HG03457 (cell line): ENCODE results near the gene ZNF594.
"Not testable (repeated sequence)": the region's sequence is repeated elsewhere in the genome, so short reads cannot be mapped to it uniquely, and the experiment has no call there.

Experiments
- ATAC-seq: cut with Tn5 transposase; IDR thresholded peaks from one replicate; pipeline ENCODE4 v1.9.1; 2021; ENCODE audit warnings: moderate number of reproducible peaks; ENCODE audit not compliant: unreplicated experiment

The ZNF594 gene

GRCh38 chr17:5137511-5138197 is 54.0 kb downstream of the ZNF594 start:
- ATAC-seq: not testable (repeated sequence)

DNA sequence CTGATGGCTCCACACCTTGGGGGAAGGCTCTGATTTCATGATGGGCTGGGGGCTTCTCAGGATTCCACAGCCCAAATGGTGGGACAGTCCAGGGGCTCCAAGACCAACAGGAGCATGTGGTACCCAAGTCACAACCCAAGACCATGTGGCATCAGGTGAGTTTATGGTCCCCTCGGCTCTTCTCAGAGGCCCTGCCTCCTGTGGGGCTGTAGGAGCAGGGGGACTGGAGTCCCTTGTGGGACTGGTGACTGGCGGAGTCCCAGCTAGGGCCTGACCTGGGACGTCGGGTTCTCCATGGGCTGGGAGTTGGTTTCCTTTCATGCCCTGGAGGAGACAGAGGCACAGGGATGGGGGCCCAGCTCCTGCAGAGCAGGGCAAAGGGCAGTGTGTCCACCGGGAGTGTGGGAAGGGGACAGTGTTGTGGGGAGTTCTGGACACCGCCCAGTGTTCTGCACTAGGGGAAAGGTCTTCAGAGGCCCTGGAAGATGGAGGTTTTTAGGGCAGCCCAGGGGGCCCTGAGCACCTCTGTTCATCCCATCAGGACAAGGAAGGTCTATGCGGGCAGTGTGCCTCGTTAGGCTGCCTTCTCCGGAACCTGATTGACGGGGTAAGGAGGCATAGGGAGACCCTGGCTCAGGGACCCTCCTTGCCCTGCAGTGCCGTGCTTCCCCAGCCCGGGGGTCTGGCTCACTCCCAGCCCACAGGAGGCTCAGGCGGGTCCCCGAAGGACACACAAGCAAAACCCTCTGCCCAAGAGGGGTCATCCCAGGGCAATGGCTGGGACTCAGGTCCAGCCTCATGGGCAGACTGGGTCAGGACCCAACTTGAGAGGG is 54.9 kb downstream of the ZNF594 start:
- not testable (repeated sequence) for ATAC-seq

- ATAC-seq: no peak
These were observed 55.7 kb downstream of the ZNF594 start for GRCh38 chr17:5135726-5136579.

DNA sequence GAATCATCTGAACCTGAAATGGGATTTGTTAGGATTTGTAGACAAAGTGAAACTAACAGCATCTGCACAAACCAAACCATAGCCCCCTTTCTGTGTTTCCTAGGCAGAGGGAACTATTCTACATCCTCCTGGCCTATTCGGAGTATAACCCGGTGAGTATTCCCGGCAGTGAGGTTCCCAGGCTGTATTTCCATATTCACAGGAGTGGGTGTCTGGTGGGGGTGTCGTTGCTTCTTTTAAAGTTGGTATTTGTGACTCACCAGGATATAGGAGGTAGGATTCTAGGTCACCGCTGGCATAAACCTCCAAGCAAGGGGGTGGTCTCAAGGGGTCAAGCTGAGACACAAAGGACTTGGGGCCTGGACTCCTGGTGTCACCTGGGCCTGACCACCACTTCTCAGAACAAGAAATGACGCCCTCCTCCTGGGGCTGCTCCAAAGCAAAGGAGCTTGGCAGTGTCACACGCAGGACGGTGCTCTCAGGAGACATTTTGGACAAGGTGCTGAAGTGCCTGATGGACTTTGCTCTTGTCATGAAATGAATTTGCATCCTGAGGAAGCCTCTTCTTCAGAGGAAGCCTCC is 56.4 kb downstream of the ZNF594 start:
- ATAC-seq: not testable (repeated sequence)

- ATAC-seq: not testable (repeated sequence)
These were observed 57.1 kb downstream of the ZNF594 start for GRCh38 chr17:5134571-5134970.

GRCh38 chr17:5133961-5134360 is 57.7 kb downstream of the ZNF594 start:
- not testable (repeated sequence) for ATAC-seq

DNA sequence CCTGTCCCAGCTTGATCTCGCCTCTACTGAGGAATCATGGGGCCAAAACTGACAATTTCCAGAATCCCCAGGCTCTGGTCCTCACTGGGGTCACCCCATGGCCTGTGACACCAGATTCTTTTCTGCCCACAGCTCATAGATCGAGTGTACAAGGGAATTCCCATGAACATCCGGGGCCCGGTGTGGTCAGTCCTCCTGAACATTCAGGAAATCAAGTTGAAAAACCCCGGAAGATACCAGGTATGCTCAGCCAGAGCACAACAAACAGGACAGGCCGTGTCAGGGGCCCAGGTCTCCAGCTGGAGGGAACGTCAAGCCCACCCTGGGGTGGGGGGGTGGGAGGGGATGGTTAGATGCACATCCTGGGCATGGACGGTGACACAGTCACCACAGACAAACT is 58.4 kb downstream of the ZNF594 start:
- no peak for ATAC-seq

- ATAC-seq: not testable (repeated sequence)
These were observed 59.0 kb downstream of the ZNF594 start for GRCh38 chr17:5132503-5133225.

GRCh38 chr17:5131799-5132502 is 59.7 kb downstream of the ZNF594 start:
- not testable (repeated sequence) for ATAC-seq

DNA sequence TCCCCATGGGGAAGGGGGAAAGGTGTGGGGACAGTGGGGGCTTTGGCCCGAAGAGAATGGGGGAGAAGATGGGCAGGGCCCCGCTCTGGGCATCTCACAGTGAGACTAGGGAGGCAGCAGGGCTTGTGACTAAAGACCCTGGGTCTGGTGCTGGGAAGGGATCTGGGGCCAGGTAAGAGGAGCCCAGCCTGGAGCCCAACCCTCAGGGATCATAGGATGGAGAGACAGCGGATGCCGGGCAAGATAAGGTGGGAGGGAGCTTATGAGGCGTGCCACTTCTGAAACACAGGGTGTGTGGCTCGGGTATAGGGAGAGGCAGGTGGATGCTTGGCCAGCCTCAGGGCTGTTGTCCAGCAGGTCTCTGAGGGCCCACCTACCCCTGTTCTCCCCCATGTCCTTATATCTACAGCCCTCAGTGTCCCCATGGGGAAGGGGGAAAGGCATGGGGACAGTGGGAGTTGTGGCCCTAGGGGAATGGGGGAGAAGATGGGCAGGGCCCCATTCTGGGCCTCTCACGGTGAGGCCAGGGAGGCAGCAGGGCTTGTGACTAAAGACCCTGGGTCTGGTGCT is 60.4 kb downstream of the ZNF594 start:
- ATAC-seq: no peak

DNA sequence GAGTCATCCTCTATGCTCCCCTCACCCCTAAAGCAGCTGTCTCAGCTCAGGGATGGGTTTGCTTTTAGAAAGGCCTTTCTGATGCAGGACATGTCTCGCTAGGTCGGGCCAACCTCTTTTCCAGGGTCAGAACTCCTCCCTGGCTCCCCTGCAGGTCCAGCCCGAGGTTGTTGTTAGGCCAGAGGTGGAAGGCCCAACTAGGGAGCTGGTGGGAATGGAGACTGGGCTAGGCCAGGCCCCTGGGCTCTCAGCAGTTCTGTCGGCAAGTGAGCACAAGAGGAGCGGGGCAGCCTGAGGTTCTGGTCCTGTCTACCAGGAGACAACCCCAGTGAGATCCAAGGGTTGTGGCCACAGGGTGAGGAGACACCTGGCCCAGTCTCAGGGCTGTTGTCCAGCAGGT is 61.0 kb downstream of the ZNF594 start:
- ATAC-seq: not testable (repeated sequence)

- ATAC-seq: not testable (repeated sequence)
These were observed 61.4 kb downstream of the ZNF594 start for GRCh38 chr17:5130261-5130660.

DNA sequence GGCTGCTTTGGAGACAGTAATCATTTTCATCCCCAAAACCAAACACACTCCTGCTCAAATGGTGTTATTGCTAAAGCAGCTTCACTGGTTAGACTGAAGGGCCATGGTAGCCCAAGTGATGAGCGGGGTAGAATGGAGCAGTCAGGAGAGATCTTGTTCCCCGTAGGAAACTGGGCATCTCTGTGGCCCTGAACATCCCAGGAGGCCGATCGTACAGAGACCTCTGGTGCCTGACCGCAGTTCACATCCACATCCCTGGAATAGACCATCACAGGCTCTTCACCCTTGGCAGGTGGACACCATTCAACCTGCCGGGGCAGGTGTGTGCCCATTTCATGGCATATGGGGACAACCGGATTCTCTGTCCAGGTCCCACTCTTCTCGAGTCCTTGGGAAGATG is 61.9 kb downstream of the ZNF594 start:
- not testable (repeated sequence) for ATAC-seq
